ENCODE measurements around the gene MYBPC3. TPM values are rescaled to one million over a fixed set of nuclear protein-coding genes. Genes with fewer than 3 reads are reported as not detected.

Gene MYBPC3
- total and polyA plus RNA-seq, 7 donors: 0.01 to 1.3 (median 0.44) TPM

- ATAC-seq (no peak), DNase-seq (peak; percentile 7 to 24)
- Histone ChIP-seq H3K4me1 (peaks cover 18% of the 10 kb centered on the region), H3K9me3 (no peaks in the 10 kb centered on the region), H3K27me3 (ENCODE audit: insufficient read depth in 3 of 3, low read length in 2 of 3) (no peaks in the 10 kb centered on the region), H3K36me3 (ENCODE audit: insufficient read depth in 1 of 2, low read depth in 1 of 2) (no peaks in the 10 kb centered on the region), H3K4me3 (no peak overlapping the region), H3K27ac (no peak overlapping the region)
- TF ChIP-seq, protein P1, sequence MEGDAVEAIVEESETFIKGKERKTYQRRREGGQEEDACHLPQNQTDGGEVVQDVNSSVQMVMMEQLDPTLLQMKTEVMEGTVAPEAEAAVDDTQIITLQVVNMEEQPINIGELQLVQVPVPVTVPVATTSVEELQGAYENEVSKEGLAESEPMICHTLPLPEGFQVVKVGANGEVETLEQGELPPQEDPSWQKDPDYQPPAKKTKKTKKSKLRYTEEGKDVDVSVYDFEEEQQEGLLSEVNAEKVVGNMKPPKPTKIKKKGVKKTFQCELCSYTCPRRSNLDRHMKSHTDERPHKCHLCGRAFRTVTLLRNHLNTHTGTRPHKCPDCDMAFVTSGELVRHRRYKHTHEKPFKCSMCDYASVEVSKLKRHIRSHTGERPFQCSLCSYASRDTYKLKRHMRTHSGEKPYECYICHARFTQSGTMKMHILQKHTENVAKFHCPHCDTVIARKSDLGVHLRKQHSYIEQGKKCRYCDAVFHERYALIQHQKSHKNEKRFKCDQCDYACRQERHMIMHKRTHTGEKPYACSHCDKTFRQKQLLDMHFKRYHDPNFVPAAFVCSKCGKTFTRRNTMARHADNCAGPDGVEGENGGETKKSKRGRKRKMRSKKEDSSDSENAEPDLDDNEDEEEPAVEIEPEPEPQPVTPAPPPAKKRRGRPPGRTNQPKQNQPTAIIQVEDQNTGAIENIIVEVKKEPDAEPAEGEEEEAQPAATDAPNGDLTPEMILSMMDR (IDR thresholded peaks at IDR 0.05): no peak
- intact Hi-C loops (cut with DNase I): no loop called here
- 76 to 87% (median 83%) methylated on average over 3 of the region's 3 CpGs for WGBS, 3 donors
Observed at GRCh38 chr11:47398011-47398410, 45.5 kb upstream of the MYBPC3 start.

- Histone ChIP-seq H3K36me3 (ENCODE audit: insufficient read depth in 1 of 2, low read depth in 1 of 2) (no peaks in the 10 kb centered on the region), H3K4me1 (peaks cover 16% of the 10 kb centered on the region), H3K27ac (no peak overlapping the region), H3K27me3 (ENCODE audit: insufficient read depth in 3 of 3, low read length in 2 of 3) (no peaks in the 10 kb centered on the region), H3K9me3 (no peaks in the 10 kb centered on the region), H3K4me3 (no peak overlapping the region)
- no peak for DNase-seq
- TF ChIP-seq, protein P1 (IDR thresholded peaks at IDR 0.05): no peak
- 90 to 100% (median 94%) methylated on average over 3 of the region's 3 CpGs for WGBS, 3 donors
- ATAC-seq: no peak
- intact Hi-C loops (cut with DNase I): no loop called here
Observed at GRCh38 chr11:47396049-47396320, 43.5 kb upstream of the MYBPC3 start.

- TF ChIP-seq, protein P1 (IDR thresholded peaks at IDR 0.05): no peak
- Histone ChIP-seq H3K4me3 (peak overlapping the region; percentile 18), H3K9me3 (no peaks in the 10 kb centered on the region), H3K36me3 (ENCODE audit: insufficient read depth in 1 of 2, low read depth in 1 of 2) (no peaks in the 10 kb centered on the region), H3K27me3 (ENCODE audit: insufficient read depth in 3 of 3, low read length in 2 of 3) (no peaks in the 10 kb centered on the region), H3K27ac (peak overlapping the region; percentile 77), H3K4me1 (peaks cover 10% of the 10 kb centered on the region)
- ATAC-seq (no peak), DNase-seq (peak in 1 of 2 donors; percentile 56)
- intact Hi-C loops (cut with DNase I): no loop called here
- 81 to 85% (median 85%) methylated on average over 22 to 25 of the region's 25 CpGs for WGBS, 3 donors
Observed at GRCh38 chr11:47395223-47396048, 42.9 kb upstream of the MYBPC3 start.

DNA sequence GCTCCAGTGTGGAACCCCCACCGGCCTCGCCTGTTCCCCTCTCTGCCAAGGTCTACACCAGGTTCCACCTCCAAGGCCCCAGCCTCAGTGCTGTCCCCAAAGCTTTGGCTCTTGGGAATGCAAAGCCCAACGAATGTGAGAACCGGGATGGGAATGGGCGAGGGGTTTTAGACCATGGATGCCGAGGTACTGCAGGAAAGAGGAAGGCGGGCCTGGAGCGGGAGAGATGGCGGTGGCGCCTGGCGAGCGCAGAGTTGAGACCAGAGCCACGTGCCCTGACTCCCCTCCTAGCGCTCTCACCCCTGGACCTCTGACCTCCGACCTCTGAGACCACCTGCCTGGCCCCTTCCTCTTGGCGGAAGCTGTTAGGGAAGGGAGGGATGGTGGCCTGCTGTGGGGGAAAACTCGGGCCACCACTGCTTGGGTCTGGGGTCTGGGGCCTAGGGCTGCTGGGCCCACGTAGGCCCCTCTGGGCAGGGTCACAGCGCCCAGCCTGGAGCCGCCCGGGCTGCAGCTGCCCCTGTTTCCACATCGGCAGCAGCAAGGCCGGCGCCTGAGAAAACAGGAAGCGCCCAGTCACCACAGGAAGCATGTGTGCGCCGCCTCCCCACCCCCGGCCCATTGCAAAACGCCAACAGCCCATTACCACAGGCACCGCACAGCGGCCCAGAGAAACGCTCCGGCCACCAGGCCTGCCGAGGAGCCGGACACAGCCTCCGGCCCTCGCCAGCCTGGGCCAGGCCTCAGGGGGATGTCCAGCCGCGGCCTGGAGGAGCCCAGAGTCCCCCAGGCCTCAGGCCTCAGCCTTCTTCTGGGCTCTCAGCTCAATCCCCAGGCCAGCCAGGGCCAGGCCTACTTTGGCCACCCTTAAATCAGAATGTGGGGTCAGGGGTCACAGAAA, 42.1 kb upstream of the MYBPC3 start:
- TF ChIP-seq, protein P1 (IDR thresholded peaks at IDR 0.05): no peak
- intact Hi-C loops (cut with DNase I): no loop called here
- DNase-seq (peak; percentile 53 to 77), ATAC-seq (peak in 3 of 4 donors; percentile 15 to 39 (median 19))
- Histone ChIP-seq H3K36me3 (ENCODE audit: insufficient read depth in 1 of 2, low read depth in 1 of 2) (no peaks in the 10 kb centered on the region), H3K27ac (peak overlapping the region; percentile 77), H3K4me1 (peaks cover 10% of the 10 kb centered on the region), H3K4me3 (peak overlapping the region; percentile 18), H3K9me3 (no peaks in the 10 kb centered on the region), H3K27me3 (ENCODE audit: insufficient read depth in 3 of 3, low read length in 2 of 3) (no peaks in the 10 kb centered on the region)
- 75 to 85% (median 79%) methylated on average over 38 to 39 of the region's 39 CpGs for WGBS, 3 donors
